Fibroblast of gingiva (primary cell): ENCODE results near the gene SH3D19.
"Not testable (repeated sequence)": the region's sequence is repeated elsewhere in the genome, so short reads cannot be mapped to it uniquely, and the experiment has no call there.

Experiments used
- DNase-seq: peaks from one replicate; pipeline ENCODE4 v3.0.0-alpha.2; 2011; ENCODE audit warnings: low read depth

Gene SH3D19

DNA sequence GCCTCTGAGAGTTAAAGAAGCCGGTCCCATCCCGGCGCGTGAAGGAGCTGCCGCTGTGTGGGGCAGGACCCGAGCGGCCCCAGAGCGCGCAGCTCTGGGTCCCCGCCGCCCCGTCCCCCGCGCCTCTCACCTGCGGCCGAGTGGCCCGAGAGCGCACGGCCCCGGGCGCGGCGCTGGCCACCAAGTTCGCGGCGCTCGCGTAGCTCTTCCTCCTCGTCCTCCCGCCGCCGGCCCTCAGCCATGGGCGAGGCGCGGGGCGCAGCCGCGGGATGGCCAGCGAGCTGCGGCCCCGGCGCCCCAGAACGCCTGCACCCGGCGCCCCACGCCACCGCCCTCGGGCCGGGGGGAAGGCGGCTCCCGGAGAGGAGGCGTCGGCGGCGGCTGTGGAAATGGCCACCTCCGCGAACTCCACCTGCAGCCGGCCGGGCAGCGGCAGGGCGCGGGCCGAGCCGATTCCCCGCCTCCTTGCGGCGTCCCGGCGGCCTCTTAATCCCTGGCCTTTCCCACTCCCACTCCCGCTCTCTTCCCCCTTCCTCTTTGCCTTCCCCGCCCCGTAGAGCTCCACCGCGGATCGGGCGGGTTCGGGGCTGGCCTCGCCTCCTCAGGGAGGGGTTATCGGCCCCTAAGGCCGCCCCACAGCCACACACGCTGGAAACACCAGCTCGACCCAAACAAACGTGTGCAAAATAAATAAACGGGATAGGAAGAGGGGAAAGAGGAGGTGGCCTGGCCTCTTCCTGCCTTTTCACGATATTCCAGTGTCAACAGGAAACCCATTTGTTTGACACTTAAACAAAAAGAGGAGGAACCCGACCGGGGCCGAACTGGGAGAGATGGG is at the start of gene SH3D19:
TSS of gene SH3D19 (minus strand) at position 495 of the 838 bp plus-strand sequence. CDS start at position 242, 253 bp downstream.
- peak; percentile 76 for DNase-seq

GRCh38 chr4:151362404-151363164 is 37.2 kb upstream of the SH3D19 start:
- DNase-seq: peak; percentile 75

- no peak for DNase-seq
These were observed 36.6 kb upstream of the SH3D19 start for GRCh38 chr4:151361966-151362365.

- no peak for DNase-seq
These were observed 35.7 kb upstream of the SH3D19 start for GRCh38 chr4:151361126-151361525.

DNA sequence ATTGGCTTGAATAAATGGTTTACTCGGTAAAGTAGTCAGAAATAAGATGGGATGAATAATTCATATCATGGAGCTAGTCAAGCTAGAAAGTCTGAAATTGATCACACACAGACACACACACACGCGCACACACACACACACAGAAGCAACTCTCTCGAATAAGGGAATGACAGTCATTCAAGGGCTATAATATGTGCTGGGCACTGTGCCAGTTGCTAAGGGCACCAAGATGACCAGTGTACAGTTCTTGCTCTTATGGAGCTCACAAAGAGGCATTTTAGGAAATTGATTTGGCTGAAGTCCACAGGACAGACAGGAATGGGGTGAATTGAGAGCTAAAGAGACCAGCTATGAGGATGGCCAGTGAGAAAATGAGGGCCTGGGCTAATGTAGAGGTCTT is 34.2 kb upstream of the SH3D19 start:
- peak; percentile 9 for DNase-seq

DNA sequence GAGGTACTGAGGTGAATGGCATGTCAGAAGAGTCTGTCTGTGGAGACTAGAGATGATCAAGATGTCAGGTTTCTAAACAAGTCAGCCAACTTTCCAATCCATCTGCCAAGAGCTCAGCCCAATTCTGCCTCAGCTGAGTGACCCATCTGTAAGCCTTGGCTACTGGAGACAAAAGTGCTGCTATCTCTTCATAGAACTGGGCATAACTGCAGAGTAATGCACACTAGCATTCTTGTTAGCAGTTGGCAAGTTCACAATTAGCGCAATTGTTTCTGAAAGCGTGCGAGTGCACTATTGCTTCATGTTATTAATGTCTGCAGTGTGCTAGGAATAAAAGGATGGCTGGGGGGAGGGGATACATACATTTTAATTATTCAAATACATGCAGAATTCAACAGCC is 32.9 kb upstream of the SH3D19 start:
- DNase-seq: no peak

- no peak for DNase-seq
These were observed 31.1 kb upstream of the SH3D19 start for GRCh38 chr4:151356510-151356909.

DNA sequence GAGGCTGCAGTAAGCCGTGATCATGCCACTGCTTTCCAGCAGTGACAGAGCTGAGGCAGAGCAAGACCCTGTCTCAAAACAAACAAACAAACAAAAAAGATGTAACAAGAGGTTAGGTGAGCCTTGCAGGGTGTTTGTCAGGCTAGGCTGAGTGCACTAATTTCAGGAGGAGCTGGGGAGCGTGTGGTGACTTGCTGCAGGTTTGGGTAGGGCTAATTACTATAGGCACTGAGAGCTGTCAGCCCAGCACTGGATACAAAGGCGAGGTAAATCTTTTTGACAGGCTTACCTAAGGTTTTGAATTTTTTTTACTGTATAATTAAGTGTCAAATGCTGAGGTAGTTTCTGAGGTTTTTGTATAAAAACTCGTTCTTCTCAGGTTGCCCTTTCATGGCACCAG is 29.8 kb upstream of the SH3D19 start:
- DNase-seq: no peak

DNA sequence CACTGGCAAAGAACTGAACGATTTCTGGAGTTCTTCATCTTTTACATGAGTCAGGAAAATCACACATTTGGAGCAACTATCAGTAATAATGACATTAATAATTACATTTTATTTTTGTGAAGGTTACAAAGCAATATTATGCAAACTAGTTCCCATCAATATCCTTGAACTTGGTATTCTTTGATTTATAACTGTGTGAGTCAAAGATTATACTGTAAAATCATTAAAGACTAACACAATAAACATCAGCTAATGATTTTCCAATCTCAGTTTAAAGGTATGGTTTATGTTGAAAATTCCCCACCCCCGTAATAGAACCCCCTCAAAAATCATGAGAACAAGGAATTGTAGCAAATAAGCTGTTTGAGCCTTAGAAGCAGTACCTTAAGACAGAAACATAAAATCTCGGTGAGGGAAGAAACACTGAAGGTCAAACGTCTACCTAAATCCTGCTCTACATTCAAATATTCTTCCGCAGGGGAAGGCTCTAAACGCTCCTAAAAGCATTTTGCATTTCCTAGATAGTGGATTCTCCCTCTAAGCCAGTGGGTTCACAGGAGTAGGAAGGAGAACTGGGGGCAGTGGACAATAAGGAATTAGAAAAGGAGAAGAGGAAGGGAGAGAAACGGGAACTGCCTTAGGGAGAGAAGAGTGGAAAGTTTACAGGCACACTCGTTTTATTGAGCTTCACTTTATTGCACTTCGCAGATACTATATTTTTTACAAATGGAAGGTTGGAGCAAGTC is 22.3 kb upstream of the SH3D19 start:
- no peak for DNase-seq

DNA sequence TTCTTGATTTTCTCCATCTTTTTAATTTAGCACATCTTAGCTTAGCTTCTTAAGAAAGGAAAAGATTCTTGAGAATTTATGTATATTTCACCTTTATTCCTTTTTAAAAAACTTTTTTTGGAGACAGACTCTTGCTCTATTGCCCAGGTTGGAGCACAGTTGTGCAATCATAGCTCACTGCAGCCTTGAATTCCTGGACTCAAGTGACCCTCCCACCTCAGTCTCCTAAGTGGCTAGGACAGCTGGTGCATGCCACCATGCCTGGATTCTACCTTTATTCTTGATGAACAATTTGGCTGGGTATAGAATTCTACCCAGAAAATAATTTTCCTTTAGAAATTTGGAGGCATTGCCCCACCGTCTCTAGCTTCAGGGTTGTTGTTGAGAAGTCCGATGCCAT is 19.5 kb upstream of the SH3D19 start:
- no peak for DNase-seq

DNA sequence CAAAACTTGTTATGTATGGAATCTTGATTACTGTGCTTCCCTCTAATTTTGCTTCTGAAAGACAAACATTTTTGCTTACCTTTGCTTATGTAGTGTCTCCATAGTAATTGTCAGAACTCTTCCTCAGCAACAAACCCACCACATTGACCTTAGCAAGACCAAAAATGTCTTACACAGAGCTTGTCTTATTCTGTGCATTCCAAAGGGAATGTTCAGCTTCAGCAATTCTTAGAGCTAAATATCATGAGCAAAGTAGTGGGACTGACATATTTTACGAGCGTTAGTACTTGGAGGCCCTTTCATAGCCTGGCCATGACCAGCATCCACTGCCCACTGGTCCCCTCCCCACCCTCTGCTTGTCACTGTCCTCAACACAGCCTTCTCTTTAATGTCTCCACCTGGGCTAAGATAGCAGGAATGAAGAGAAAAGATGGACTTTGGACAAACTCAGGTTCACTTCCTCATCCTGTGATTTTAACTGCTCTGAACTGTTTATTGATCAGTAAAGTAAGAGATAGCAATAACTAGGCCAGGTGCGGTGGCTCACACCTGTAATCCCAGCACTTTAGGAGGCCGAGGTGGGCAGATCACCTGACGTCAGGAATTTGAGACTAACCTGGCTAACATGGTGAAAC is 15.5 kb upstream of the SH3D19 start:
- DNase-seq: no peak

DNA sequence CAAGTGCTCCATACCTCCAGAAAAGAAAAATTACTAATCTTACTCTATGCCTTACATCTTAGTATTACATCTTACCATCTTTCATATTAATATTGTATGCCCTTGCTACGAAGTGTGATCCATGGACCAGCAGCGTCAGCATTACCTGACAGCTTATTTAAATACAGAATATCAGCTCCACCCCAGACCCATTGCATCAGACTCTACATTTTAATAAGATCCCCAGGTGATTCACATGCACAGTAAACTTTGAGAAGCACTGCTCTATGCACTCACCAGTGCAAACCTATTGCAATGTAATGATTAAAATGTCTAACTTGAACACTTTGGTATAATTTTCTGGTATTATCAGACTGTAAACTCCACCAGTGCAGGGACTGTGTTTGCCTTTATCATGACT is 14.1 kb upstream of the SH3D19 start:
- DNase-seq: no peak

DNA sequence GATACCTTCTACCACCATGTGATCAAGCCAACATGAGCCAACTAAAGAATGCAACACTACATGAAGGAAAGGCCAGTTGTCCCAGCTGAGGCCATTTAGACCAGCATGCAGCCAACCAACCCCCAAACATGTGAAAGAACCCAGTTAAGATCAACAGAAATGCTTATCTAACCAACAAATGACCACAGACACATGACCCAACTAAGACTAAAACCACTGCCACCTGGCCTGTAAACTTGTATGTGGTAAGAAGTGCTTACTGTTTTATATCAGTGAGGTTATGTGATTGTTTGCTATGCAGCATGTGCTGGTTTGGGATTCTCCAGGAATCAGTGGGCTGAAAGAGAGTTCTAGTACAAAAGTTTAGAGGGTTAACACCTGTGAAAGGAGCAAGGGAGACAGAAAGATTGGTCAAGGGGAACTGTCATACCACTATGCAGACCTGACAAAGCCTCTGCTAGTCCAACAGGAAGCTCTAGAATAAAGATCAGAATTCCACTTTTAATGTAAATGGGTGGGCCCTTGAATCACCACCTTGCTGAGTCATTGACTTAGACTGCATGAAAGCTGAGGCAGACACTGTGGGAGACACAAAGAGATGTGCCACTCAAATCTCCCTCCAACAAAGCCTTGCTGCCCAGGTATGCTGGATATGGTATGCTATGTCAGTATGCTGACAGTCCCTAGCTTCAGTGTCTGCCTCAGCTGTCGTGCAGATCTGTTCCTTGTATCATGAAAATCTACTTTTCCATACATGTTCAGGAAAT is 6.1 kb upstream of the SH3D19 start:
- no peak for DNase-seq

GRCh38 chr4:151329217-151330007 is 4.0 kb upstream of the SH3D19 start:
- DNase-seq: no peak

- no peak for DNase-seq
These were observed 493 bp upstream of the SH3D19 start for GRCh38 chr4:151325949-151326246.

DNA sequence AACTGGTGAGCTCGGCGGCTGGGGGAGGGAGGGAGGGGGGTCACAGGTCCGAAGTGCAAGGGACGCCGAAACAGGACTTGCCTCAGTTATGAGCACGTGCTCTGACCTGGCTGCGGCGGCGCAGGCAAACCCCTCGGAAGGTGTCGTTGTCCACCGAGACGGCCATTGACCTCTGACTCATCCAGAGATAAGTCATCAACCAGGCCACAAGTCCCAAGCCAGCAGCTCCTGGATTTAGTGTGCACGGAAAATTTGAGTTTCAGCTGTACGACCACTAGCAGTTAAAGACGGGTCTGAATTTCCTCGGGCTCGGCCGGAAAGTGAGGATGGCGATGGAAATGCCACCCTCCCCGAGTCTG is 674 bp downstream of the SH3D19 start:
- DNase-seq: peak; percentile 31

DNA sequence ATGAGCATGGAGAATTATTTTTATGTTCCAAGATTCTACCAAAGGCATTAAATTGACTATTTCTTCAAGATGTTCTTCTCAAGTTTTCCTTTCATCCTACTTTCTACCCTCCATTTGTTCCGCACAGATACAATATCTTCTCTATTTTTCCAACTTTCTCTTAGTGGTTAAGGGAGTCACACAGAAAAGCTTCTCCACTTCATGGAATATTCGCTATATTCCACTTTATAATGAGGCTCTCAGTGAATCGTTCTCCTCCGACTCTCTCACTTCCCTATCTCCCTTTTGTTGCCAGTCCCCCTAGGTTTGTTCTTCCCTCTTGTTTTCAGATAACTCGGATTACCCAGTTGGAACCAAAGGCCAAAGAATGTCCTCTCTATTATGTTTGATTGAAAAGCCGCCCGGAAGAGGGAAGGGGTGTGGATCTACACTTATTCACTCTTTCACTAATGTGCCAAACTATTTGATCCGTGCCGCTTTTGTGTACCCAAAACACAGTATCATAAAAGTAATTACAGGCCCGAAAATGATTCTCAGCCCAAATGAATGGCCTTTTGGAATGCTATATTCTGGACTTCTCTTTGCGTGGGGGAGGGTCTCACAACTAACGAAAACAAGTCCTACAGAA is 1.2 kb downstream of the SH3D19 start:
- DNase-seq: no peak

DNA sequence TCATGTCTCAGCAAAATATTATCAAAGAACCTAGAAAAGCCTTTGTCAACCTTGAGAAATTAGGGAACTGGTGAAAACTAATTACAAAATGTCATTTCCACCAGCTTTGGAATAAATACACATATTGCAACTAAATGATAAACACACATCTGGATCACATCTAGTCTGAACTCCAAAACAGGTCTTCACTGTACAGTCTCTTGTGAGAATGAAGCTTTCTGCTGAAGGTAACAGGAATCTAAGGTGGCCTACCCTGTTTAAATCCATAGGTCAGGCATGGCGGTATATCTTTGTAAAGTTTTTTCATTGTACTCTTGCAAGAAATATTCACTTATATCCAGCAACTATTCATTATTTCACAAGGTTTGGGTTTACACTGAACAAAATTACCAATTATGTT is 1.7 kb downstream of the SH3D19 start:
- no peak for DNase-seq

DNA sequence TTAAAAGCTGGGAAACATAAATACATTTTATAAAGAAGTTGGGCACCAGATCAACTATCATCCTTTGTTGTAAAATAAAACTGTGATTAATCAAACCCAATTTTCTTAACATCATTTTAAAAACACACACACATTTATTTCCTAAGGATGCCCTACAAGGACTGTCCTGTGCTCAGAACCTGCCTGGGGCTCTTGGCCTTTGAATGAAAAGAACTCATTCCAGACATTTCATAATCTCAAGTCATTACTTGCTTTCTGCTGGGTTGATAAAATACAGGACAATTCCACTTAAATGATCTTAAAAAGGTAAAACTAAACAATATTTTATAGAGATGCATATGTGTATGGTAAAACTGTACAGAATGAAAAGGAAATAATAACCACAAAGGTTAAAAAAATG is 2.8 kb downstream of the SH3D19 start:
- DNase-seq: peak; percentile 12

GRCh38 chr4:151322161-151322560 is 3.2 kb downstream of the SH3D19 start:
- not testable (repeated sequence) for DNase-seq
